HL-60 (cell line): ENCODE results near the gene ZNF365.

ENCODE experiments used
- DNase-seq, 2 experiments: peaks; one replicate each; pipeline ENCODE4 v3.0.0-alpha.2; 2010 to 2020; ENCODE audit warnings: low read depth in 1 of 2, low spot score in 1 of 2
- H3K27ac ChIP-seq: fragments of 250-450 bp; sonication (Bioruptor Pico); replicated peaks from 2 replicates; pipeline ENCODE4 v1.5.1; 2020; ENCODE audit warnings: mild to moderate bottlenecking, moderate library complexity
- H3K27me3 ChIP-seq: fragments of 250-450 bp; sonication (Bioruptor Pico); 2 replicates; pipeline ENCODE4 v1.5.1; 2021; ENCODE audit warnings: mild to moderate bottlenecking, moderate library complexity; ENCODE audit not compliant: insufficient read depth, poor library complexity, severe bottlenecking
- H3K4me3 ChIP-seq: replicated peaks from 2 replicates; pipeline ENCODE4 v1.5.1; 2011; ENCODE audit warnings: mild to moderate bottlenecking, control low read depth, low read length; ENCODE audit not compliant: insufficient read depth
- GABPA ChIP-seq: IDR thresholded peaks from 2 replicates; pipeline ENCODE4 v1.6.1; 2012; ENCODE audit warnings: low read depth
- POLR2AphosphoS5 ChIP-seq: IDR thresholded peaks from 2 replicates; pipeline ENCODE4 v1.6.1; 2012; ENCODE audit warnings: low read depth
- SPI1 ChIP-seq: IDR thresholded peaks from 2 replicates; pipeline ENCODE4 v1.6.1; 2012; ENCODE audit warnings: low read depth, mild to moderate bottlenecking, borderline replicate concordance
- TF ChIP-seq, protein P1 (sequence below): IDR thresholded peaks from one replicate; pipeline ENCODE4 v1.5.1; 2011; ENCODE audit warnings: low read length, control low read depth, inconsistent platforms; ENCODE audit not compliant: insufficient read depth
- TF ChIP-seq, protein P2 (sequence below): IDR thresholded peaks from 2 replicates; pipeline ENCODE4 v1.6.1; 2012; ENCODE audit warnings: low read depth; ENCODE audit not compliant: insufficient replicate concordance

Gene ZNF365

DNA sequence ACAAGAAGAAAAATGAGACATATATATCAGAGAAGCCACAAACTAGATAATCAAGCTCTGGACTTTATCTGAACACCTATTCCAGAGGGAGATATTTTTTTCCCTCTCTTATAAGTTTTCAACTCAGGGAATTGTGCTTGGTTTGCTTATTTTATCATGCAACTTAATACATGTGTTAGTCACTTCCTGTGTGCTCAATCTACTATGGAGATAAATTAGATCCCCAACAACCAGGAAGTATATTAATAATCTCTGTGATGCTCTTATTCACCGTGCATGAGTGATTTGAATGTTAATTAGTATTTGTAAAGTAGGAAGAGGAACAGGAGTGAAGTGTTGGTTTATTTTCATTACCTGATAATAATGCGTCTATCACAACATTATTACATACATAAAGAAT is 38.8 kb upstream of the ZNF365 start:
- no peak overlapping the region for H3K4me3 ChIP-seq
- DNase-seq, result no peak
- no peaks in the 10 kb centered on the region for H3K27me3 ChIP-seq
- no peak for TF ChIP-seq SPI1
- TF ChIP-seq, protein P1, sequence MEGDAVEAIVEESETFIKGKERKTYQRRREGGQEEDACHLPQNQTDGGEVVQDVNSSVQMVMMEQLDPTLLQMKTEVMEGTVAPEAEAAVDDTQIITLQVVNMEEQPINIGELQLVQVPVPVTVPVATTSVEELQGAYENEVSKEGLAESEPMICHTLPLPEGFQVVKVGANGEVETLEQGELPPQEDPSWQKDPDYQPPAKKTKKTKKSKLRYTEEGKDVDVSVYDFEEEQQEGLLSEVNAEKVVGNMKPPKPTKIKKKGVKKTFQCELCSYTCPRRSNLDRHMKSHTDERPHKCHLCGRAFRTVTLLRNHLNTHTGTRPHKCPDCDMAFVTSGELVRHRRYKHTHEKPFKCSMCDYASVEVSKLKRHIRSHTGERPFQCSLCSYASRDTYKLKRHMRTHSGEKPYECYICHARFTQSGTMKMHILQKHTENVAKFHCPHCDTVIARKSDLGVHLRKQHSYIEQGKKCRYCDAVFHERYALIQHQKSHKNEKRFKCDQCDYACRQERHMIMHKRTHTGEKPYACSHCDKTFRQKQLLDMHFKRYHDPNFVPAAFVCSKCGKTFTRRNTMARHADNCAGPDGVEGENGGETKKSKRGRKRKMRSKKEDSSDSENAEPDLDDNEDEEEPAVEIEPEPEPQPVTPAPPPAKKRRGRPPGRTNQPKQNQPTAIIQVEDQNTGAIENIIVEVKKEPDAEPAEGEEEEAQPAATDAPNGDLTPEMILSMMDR, result no peak
- no peak for TF ChIP-seq POLR2AphosphoS5
- TF ChIP-seq GABPA, result no peak
- TF ChIP-seq, protein P2, sequence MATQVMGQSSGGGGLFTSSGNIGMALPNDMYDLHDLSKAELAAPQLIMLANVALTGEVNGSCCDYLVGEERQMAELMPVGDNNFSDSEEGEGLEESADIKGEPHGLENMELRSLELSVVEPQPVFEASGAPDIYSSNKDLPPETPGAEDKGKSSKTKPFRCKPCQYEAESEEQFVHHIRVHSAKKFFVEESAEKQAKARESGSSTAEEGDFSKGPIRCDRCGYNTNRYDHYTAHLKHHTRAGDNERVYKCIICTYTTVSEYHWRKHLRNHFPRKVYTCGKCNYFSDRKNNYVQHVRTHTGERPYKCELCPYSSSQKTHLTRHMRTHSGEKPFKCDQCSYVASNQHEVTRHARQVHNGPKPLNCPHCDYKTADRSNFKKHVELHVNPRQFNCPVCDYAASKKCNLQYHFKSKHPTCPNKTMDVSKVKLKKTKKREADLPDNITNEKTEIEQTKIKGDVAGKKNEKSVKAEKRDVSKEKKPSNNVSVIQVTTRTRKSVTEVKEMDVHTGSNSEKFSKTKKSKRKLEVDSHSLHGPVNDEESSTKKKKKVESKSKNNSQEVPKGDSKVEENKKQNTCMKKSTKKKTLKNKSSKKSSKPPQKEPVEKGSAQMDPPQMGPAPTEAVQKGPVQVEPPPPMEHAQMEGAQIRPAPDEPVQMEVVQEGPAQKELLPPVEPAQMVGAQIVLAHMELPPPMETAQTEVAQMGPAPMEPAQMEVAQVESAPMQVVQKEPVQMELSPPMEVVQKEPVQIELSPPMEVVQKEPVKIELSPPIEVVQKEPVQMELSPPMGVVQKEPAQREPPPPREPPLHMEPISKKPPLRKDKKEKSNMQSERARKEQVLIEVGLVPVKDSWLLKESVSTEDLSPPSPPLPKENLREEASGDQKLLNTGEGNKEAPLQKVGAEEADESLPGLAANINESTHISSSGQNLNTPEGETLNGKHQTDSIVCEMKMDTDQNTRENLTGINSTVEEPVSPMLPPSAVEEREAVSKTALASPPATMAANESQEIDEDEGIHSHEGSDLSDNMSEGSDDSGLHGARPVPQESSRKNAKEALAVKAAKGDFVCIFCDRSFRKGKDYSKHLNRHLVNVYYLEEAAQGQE, result no peak
- H3K27ac ChIP-seq, result no peak overlapping the region

- H3K4me3 ChIP-seq, result no peak overlapping the region
- no peak overlapping the region for H3K27ac ChIP-seq
- no peaks in the 10 kb centered on the region for H3K27me3 ChIP-seq
- no peak for DNase-seq
- TF ChIP-seq GABPA (no peak), SPI1 (no peak), POLR2AphosphoS5 (no peak)
- TF ChIP-seq, protein P2, result no peak
- TF ChIP-seq, protein P1, result no peak
These were observed 37.8 kb upstream of the ZNF365 start for GRCh38 chr10:62336404-62336803.

DNA sequence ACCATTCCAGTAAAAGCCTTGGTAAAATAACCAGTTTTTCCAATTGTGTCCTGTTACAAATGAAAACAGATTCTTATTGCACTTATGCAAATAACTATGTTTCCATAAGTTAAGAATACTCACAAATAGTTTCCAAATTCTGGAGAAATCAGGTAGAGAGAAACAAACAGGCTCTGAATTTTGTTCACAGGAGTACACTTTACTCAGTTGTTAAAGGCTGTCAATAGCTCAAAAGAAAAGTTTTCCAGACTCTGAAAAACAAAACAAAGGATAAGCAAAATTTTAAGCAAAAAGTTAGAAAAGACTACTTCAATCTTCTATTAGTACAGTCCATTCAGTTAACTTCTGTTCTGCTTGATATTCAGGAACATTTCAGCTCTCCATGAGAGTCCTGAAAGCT is 32.8 kb upstream of the ZNF365 start:
- Histone ChIP-seq H3K27ac (no peak overlapping the region), H3K4me3 (no peak overlapping the region), H3K27me3 (no peaks in the 10 kb centered on the region)
- TF ChIP-seq, protein P1, result no peak
- TF ChIP-seq, protein P2, result no peak
- TF ChIP-seq POLR2AphosphoS5 (no peak), GABPA (no peak), SPI1 (no peak)
- DNase-seq, result no peak
